Activated CD4-positive, CD25-positive, alpha-beta regulatory T cell (primary cell): Measurements from ENCODE around the gene VMAC.
A peak's percentile ranks its signal among the peaks of the same experiment; 100 is the strongest.
"Not testable (repeated sequence)": the region's sequence is repeated elsewhere in the genome, so short reads cannot be mapped to it uniquely, and the experiment has no call there.

ENCODE experiments used
- DNase-seq, 4 experiments: peaks; one replicate each; lab custom pipeline; 2025; lab: John Stamatoyannopoulos, UW

Gene VMAC

GRCh38 chr19:5904352-5905113 lies at the start of gene VMAC:
Gene VMAC, plus strand, starts transcription at chr19:5904872. Its CDS starts 19 bp downstream, at chr19:5904891.
- peak; percentile 100 for DNase-seq

DNA sequence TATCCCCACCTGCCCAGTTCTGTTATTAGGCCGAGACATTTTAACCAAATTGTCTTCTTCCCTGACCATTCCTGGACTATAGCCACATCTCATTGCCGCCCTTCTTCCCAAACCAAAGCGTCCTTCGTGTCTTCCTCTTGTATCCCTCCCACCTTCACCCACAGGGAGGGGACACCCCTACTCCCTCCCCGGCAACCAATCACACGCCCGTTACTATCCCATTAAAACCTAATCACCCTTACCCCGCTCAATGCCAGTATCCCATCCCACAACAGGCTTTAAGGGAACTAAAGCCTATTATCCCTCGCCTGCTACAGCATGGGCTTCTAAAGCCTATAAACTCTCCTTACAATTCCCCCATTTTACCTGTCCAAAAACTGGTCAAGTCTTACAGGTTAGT lies 49.5 kb upstream of the VMAC start:
- DNase-seq = not testable (repeated sequence)

DNA sequence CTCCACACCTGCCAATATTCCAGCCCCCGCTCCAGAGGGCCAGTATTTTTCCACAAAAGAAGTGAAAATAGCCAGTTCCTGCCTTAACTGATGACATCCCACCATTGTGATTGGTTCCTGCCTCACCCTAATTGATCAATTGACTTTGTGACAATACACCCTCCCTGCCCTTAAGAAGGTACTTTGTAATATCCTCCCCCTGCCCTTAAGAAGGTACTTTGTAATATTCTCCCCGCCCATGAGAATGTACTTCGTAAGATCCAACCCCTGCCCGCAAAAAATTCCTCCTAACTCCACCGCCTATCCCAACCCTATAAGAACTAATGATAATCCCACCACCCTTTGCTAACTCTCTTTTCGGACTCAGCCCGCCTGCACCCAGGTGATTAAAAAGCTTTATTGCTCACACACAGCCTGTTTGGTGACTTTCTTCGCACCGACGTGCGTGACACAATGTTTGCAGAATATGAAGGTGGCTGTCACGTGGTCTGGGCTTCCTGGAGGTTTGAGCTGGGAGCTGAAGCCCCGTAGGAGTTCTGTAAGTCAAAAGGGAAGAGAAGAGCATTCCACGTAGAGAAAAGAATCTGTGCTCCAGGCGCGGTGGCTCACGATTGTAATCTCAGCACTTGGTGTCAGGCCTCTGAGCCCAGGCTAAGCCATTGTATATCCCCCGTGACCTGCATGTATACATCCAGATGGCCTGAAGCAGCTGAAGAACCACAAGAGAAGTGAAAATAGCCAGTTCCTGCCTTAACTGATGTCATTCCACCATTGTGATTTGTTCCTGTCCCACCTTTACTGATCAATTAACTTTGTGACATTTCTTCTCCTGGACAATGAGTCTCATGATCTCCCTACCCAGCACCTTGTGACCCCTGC lies 47.2 kb upstream of the VMAC start:
- no peak for DNase-seq

DNA sequence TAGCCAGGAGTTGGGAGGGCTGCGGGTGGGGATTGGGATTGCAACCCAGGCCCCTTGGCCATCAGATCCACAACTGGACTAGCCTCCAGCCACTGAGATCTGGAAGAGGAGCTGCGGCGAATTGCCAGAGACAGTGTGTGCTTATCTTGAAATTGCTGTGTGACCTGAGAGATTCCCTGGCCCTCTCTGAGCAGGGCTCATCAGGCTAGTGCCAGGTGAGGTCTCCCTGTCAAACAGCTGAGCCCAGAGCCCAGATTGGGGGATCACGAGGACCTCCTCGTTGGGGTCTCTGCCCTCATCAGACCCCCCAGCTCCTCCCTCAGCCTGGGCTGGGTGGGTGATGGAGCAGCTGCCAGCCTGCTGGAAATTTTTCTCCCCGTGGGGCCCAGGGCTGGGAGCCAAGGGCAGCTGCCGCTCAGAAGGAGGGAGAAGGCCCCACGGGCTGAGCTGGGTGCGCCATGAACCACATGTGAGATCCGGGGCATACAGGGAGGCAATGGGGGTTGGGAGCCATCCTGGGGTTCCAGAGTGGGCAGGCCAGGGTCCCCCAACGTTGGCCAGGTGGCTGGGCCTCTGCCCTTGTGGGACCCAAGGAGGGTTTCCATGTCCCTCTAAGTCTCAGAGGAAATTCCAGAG lies 41.5 kb upstream of the VMAC start:
- no peak for DNase-seq

- no peak for DNase-seq
These were observed 40.5 kb upstream of the VMAC start for GRCh38 chr19:5864013-5864720.

- DNase-seq = no peak
These were observed 39.8 kb upstream of the VMAC start for GRCh38 chr19:5864725-5865486.

DNA sequence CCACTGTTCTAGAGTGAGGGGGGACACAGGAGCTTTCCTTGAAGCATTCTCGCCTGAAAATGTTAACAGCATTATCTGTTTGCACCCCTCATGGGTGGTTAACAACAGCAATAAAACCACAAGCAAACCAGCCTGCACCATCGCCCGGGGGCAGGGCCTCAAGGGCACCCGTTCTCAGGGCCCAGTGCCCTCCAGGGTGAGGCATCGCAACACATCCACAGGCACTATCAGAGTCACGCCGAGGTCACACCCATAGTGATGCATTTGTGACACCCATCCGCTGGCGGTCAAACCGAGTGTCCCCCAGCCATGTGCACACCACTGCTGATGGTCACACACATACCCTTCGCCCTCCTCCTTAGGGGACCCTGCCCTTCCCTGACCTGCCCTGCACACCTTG lies 38.9 kb upstream of the VMAC start:
- DNase-seq = no peak

GRCh38 chr19:5867201-5868136 lies 37.2 kb upstream of the VMAC start:
- DNase-seq = no peak

GRCh38 chr19:5870986-5871394 lies 33.7 kb upstream of the VMAC start:
- DNase-seq = no peak

GRCh38 chr19:5873617-5874199 lies 31.0 kb upstream of the VMAC start:
- no peak for DNase-seq

DNA sequence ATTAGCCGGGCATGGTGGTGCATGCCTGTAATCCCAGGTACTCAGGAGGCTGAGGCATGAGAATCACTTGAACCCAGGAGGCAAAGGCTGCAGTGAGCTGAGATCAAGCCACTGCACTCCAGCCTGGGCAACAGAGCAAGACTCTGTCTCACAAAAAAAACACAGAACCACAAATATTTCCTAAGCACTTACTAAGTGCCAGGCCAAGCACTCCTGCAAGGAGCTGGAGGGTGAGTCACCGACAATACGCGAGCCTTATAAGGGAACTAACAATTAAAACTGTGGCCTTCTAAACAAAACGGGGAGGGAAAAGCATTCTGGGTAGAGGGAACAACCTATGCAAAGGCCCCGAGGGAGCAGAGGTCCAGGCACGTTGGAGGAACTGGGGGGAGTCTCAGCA lies 30.2 kb upstream of the VMAC start:
- DNase-seq = not testable (repeated sequence)

- no peak for DNase-seq
These were observed 27.2 kb upstream of the VMAC start for GRCh38 chr19:5877427-5877826.

DNA sequence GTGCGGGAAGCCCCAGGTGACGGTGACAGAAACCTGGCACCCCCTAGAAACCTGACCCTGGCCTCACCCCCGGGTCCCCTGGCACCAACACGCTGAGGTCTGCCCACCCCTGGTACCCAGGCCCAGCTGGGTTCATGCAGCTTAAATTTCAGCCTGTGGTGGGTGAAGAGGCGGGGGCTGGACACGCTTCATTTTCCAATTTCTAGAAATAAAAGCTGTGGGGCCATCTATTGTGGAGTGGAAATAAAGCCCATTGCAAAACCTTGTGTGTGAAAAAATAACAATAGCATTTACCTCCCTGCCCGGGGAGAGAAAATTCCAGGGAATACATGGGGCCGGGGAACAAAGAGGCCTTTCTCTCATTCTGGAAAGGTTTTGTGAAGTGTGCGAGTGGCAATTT lies 26.8 kb upstream of the VMAC start:
- DNase-seq = no peak

DNA sequence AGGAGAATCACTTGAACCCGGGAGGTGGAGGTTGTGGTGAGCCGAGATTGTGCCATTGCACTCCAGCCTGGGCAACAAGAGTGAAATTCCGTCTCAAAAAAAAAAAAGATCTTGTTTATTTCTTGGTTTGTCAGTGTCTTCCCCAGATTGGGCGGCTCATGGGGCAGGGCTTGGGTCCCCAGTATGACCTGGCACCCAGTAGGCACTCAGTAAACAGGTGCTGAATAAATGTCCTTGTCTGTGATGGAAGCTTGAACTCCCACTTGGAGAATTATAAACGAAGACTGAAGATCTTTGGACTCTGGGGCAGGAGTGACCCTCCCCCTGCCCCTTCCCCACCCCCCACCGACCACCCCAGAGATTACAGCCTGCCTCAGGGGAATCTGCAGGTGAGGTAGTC lies 24.5 kb upstream of the VMAC start:
- DNase-seq = no peak

- DNase-seq = no peak
These were observed 24.0 kb upstream of the VMAC start for GRCh38 chr19:5880604-5881078.

DNA sequence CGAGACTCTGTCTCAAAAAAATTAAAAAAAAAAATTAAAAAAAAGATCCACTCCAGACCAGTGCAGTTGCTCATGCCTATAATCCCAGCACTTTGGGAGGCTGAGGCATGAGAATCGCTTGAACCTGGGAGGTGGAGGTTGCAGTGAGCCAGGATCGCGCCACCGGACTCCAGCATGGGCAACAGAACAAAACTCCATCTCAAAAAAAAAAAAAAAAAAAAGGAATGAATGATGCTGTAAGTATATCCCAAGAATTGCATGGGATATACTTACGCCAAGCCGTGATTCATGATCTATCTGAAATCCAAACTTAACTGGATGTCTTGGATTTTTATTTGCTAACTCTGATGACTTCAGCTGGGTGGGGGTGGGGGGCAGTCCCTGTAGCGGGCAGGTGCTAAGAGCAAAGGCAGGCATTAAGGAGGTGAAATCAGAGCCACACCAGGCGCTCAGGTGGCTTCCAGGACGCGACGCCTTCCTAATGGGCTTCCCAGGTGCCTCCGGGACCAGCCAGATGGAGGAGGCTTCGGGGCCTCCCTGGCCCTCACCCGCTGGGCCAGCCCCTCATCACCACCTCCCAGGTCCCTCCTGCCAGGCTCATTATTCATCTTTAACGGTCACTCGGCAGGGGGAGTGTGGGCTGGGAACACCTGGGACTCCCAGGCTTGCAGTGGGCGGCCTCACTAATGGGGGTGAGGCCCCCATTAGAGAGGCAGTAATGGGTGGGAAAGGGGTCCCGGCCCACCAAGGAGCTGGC lies 23.0 kb upstream of the VMAC start:
- DNase-seq = no peak

- DNase-seq = no peak
These were observed 22.2 kb upstream of the VMAC start for GRCh38 chr19:5882421-5882968.

DNA sequence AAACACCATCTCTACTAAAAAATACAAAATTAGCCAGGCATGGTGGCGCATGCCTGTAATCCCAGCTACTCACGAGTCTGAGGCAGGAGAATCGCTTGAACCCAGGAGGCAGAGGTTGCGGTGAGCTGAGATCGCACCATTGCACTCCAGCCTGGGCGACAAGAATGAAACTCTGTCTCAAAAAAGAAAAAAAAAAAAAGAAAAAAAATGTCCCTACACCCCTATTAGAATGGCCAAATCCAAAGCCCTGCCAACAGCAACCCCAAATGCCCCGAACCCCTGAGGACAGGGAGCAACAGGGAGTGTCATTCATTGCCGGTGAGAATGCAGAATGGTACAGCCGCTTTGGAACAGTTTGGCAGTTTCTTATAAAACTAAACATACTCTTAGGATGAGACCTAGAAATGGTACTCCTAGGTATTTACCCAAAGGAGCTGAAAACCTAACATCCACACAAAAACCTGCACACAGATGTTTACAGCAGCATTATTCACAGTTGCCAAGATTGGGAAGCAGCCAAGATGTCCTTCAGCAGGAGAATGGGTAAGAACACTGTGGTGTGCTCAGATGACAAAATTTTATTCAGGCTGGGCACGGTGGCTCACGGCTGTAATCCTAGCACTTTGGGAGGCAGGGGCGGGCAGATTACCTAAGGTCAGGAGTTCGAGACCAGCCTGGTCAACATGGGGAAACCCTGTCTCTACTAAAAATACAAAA lies 21.4 kb upstream of the VMAC start:
- DNase-seq = not testable (repeated sequence)
